DOHH2 (cell line): ENCODE results near the gene AMT.

ENCODE experiments used
- CTCF ChIP-seq: fragments of 200-600 bp; sonication (generic); IDR thresholded peaks from one replicate; pipeline ENCODE4 v1.5.1; 2014; ENCODE audit warnings: antibody characterized with exemption, mild to moderate bottlenecking, low read depth, low read length; ENCODE audit not compliant: poor library complexity, severe bottlenecking
- EZH2phosphoT487 ChIP-seq: fragments of 200-600 bp; sonication (generic); IDR thresholded peaks from 2 replicates; pipeline ENCODE4 v1.6.1; 2017; ENCODE audit warnings: borderline replicate concordance, mild to moderate bottlenecking, antibody characterized with exemption, low read length, moderate library complexity, mixed read lengths

- no peak for TF ChIP-seq CTCF
- no peak for TF ChIP-seq EZH2phosphoT487
These were observed 47.0 kb upstream of the AMT start for GRCh38 chr3:49469037-49469935.
